Measurements from ENCODE around the gene GYS2.

DNA sequence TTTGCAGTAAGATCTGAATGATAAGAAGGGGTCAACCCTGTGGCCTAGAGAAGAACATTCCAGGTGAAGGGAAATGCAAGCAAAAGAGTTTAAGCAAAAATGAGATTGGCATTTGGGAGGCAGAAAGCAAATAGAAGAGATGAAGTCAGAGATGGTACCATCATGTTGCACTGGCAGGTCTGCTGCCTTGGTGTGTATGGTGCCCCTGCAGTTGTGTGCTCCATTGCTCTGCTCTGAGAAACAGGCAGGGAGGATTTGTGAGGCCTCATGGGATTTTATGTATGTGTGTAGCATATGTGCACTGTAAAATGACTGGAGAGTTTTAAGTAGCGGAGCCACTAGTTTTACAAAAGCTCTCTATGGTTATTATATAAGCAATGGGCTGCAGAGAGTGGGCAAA, 46.4 kb upstream of the GYS2 start:
- TF ChIP-seq CTCF (IDR thresholded peaks at IDR 0.05) (no peak), POLR2A (IDR thresholded peaks at IDR 0.05) (no peak), POLR2AphosphoS5 (IDR thresholded peaks at IDR 0.05) (no peak)
